Heart left ventricle (tissue), 13 donors: Measurements from ENCODE around the gene HYAL2.

Experiments
- CTCF ChIP-seq, 12 donors: fragments of 200-600 bp; sonication (generic) in 4 of 12; IDR thresholded peaks; one replicate each; pipeline versions ENCODE4 v1.5.0 to v1.8.0; 2018 to 2022; ENCODE audit warnings: antibody characterized with exemption in 12 of 12, mild to moderate bottlenecking in 5 of 12
- POLR2A ChIP-seq, 2 donors: fragments of 450-650 bp; IDR thresholded peaks; one replicate each; pipeline ENCODE4 v1.6.1; 2017; ENCODE audit warnings: antibody characterized with exemption in 2 of 2, mild to moderate bottlenecking in 2 of 2, moderate library complexity in 2 of 2
- donor health status: ischemic (EF 13 %, LVEDD 7.1; RV severe dilation, severe dysfunction).
- donor health status: DM: no; HTN: yes; CAD: no.
- donor health status: DM: no; HTN: no; CAD: no.
- donor health status: ischemic (EF 25% LVEDD 6.9; RV normal size, moderate dysfunction).
- donor health status: ischemic (EF 25% LVEDD 5.7; RV mildly dilated, moderate dysfunction).
- donor health status: ischemic (EF 35%, LVEDD 5.7; RV mildly dilated, moderate dysfunction).
- donor health status: nonischemic (EF 11% LVEDD 7.7; RV severe dilation, severe dysfunction).
- donor health status: DM: yes; HTN: yes; CAD: no.
- donor health status: PGD.
- donor health status: ischemic (EF 29% LVEDD 5.4; RV normal size, mild dysfunction).
- donor health status: nonischemic (EF 23%, LVEDD 6.1; RV moderate dilation, normal function).

GRCh38 chr3:50269977-50270413 lies 52.5 kb downstream of the HYAL2 start:
- no peak for TF ChIP-seq CTCF (IDR thresholded peaks at IDR 0.05)
- TF ChIP-seq POLR2A (IDR thresholded peaks at IDR 0.05), result no peak
